Activated T-cell treated with anti-CD3 and anti-CD28 coated beads for 48 hours (primary cell): Measurements from ENCODE around the gene CRTC1.
"Not testable (repeated sequence)": the region's sequence is repeated elsewhere in the genome, so short reads cannot be mapped to it uniquely, and the experiment has no call there.

Experiments
- DNase-seq: peaks from one replicate; pipeline ENCODE4 v3.0.0-alpha.2; 2020; ENCODE audit warnings: low read depth

The CRTC1 gene

DNA sequence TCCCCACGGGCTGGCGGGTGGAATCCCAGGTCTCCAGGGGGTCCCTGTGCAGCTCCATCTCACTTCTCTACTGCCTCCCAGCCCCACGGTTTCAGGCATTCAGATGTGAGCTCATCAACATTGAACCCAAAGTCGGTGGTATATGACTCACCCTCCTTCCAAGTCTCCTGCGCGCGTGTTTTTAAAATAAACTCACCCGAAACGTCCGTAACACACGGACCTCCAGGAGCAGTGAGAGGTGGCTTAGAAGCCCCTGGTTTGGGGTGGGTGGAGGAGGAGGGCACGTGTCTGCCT, 14.0 kb upstream of the CRTC1 start:
- no peak for DNase-seq

GRCh38 chr19:18669883-18670282, 13.6 kb upstream of the CRTC1 start:
- no peak for DNase-seq

GRCh38 chr19:18670312-18670711, 13.2 kb upstream of the CRTC1 start:
- no peak for DNase-seq

DNA sequence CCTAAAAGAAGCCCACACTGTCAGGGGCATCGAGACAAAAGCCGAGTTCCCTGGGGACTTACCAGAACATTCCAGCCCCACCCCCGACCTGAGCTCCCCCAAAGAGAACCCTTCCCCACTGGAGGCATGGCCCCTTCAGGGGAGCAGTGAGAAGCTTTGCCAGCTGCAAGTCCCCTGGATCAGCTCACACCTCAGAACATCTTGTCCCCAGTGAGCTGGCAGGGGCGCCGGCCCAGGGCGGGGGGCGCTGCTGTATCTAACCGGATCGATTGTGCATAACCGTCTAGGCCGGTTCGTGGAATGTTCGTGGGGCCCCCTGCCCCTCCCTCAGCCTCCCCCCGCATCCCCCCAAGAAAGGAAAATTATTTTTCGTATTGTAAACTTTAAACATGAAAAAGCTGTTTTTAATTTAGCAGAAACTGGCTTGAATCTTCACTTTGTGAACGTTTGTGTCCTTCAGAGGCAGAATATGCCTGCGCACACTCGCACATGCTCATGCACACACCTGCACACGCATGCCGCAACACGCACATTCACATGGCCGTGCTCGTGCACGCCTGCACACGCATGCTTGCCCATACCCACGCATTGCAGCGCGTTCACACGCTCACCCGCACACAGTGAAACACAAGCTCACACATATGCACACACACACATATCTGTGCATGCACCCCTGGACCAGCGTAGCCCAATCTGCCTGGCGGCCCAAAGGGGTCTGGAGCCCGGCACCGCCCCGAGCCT, 12.0 kb upstream of the CRTC1 start:
- DNase-seq, result no peak

- DNase-seq, result no peak
Observed at GRCh38 chr19:18672044-18672451, 11.4 kb upstream of the CRTC1 start.

GRCh38 chr19:18672606-18673337, 10.7 kb upstream of the CRTC1 start:
- no peak for DNase-seq

- no peak for DNase-seq
Observed at GRCh38 chr19:18674616-18675015, 8.9 kb upstream of the CRTC1 start.

DNA sequence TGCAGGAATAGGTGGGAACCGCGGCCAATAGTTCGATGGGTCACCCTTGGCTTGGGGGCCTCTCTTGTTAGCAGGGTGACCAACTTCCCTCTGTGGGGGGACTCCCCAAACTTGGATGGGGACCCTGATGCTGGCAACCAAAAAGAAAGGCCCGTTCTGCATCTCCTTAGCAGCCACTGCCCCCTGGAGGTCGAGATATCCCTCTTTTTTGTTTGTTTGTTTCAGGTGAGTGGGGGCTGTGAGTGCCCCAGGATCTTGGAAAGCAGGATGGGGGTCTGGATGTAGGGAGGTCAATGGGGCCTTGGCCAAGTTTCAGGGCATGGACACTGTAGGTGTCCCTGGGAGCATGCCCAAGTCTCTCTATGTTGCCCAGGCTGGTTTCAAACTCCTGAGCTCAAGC, 7.7 kb upstream of the CRTC1 start:
- DNase-seq, result no peak

DNA sequence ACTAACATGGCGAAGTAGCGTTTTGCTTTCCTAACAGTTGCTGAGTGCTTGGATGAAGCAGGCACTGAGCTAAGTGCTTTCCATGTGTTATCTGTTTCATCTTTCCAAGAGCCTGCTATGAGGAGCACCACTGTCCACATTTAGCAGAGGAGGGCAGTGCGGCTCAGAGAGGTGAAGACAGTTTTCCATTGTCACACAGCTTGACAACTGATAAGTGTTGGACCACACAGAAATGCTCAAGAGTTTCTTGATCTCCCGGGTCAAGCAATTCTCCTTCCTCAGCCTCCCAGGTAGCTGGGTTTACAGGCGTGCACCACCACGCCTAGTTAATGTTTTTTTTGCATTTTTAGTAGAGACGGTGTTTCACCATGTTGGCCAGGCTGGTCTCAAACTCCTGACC, 6.8 kb upstream of the CRTC1 start:
- no peak for DNase-seq

GRCh38 chr19:18677156-18677555, 6.3 kb upstream of the CRTC1 start:
- no peak for DNase-seq

- not testable (repeated sequence) for DNase-seq
Observed at GRCh38 chr19:18680148-18680547, 3.3 kb upstream of the CRTC1 start.

- DNase-seq, result no peak
Observed at GRCh38 chr19:18682807-18683108, 722 bp upstream of the CRTC1 start.

DNA sequence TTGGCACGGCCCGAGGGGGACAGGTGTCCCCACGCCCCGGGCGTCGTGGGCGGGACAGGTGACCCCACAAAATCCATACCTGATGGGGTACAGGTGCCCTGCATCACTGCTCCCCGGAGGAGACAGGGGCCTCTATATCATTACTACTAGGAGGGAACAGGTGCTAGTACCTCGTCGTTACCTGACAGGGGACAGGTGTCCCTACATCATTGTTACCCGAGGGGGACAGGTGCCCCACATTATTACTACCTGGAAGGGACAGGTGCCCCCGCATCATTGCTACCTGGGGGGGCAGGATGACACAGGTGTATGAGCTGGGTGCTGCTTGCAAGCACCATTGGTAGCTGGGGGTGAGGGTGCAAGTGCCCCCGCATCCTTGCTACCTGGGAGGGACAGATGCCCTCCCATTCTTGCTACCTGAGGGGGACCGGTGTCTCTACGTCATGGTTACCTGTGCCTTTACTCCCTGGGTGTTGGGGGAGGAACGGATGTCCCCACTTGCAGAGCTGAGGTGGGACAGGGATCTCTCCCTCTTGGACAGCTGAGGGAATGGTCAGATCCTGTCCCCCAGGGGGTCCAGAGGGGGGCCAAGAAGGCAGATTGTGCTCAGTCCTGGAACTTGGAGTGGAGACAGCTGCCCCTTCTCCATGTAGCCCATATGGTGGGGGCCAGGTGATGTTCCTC, 620 bp downstream of the CRTC1 start:
- DNase-seq, result no peak

DNA sequence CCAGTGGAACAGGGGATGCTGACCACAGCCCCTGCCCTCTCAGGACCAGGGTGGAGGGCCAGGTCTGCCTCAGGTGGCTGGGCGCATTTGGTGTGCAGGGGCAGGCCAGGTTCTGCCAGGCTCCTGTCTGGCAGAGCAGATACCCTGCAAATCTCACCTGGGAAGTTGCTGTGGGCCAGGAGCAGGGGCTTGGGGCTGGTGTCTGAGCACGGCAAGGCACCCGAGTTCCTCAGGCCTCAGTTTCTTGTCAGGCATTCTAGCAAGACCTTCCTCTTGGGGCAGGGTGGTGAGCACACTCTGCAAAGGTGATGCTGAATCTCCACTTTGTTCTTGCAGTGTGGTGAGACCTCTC, 1.1 kb downstream of the CRTC1 start:
- DNase-seq, result no peak

DNA sequence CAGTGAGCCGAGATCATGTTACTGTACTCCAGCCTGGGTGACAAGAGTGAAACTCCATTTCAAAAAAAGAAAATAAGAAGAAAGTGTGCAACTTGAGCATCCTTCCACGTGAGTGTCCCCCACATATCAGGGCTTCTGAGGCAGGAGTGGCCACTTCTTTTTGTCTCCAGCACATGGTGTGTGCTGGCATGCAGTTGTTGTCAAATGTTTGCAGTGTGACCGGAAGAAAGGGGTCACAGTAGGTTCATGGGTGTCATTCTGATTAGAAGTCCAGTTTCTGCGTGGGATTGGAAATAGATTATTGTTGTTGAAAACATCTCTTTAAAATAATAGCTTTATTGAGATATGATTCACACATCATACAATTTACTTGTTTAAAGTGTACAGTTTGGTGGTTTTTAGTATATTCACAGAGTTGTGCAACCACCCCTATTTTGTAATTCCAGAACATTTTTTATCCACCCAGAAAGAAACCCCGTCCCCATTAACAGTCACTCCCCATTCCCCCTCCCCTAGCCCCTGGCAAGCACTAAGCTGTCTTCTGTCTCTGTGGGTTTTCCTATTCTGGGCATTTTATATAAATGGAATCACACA, 2.2 kb downstream of the CRTC1 start:
- no peak for DNase-seq

- no peak for DNase-seq
Observed at GRCh38 chr19:18687740-18688465, 4.4 kb downstream of the CRTC1 start.

DNA sequence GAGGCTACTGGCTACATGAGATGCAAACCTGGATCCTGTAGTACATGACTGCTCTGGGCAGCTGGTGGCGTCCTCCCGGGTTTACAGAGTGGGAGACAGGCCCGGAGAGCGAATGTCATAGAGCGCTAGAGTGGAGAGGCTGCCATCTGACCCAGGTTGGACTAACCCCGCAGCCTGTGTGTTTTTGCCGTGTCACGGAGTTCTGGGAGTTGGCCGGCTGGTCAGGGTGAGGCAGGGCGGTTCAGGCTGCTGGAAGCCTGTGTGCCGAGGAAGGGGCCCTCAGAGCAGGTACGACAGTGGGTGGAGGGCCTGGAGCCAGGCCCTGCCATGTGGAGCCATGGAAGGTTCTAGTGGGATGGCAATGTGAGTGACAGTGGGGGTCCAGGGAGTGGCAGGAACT, 12.5 kb downstream of the CRTC1 start:
- no peak for DNase-seq

- DNase-seq, result no peak
Observed at GRCh38 chr19:18697680-18698079, 14.2 kb downstream of the CRTC1 start.

DNA sequence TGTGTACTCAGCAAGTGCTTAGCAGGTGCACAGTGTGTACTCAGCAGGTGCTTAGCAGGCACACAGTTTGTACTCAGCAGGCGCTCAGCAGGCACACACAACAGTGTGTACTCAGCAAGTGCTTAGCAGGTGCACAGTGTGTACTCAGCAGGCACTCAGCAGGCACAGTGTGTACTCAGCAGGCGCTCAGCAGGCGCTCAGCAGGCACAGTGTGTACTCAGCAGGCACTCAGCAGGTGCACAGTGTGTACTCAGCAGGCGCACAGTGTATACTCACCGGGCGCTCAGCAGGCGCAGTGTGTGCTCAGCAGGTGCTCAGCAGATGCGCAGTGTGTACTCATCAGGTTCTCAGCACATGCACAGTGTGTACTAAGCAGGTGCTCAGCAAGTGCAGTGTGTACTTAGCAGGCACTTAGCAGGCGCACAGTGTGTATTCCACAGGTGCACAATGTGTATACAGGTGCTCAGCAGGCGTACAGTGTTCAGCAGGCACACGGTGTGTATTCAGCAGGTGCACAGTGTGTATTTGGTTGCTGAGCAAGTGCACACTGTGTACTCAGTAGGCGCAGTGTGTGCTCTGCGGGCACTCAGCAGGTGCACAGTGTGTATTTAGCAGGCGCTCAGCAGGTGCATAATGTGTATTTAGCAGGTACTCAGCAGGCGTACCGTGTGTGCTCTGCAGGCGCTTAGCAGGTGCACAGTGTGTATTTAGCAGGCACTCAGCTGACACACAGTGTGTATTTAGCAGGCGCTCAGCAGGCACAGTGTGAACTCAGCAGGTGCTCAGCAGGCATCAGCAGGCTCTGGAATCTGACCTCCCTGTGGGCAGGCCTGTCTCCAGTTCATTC, 15.1 kb downstream of the CRTC1 start:
- no peak for DNase-seq

DNA sequence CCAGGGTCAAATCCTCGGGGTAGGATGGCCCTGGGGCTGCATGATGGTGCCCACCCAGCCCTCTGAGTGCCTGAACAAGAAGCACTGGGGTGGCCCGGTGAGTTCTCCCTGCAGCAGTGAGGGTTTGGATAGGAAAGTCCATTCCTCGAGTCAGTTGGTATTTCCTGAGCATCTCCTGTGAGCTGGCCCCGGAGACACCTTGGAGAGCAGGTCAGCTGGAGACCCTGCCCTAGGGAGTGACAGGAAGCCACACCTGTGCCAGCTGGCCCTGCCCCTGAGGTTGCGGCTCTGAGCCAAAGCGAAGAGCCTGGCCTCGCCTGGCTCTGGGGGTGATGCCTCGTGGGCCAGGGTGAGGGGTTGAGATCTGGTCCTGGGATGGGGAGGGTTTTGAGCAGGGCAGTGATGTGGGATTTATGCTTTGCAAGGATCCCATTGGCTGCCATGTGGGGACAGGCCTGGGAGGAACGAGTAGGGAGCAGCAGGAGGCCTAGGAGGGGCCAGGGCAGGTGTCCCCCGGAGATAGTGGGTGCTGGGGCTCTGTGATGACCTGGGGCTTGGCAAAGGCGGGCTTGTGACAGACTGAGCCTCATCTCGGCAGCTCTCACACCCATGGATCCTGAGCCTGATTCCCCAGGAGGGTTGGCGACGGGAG, 16.0 kb downstream of the CRTC1 start:
- DNase-seq, result no peak
